Esophagus squamous epithelium (tissue), 4 donors: Measurements from ENCODE around the gene ATXN2.

Experiments
- CTCF ChIP-seq, 6 experiments: fragments of 450-650 bp in 4 of 6; fragments of 200-600 bp in 2 of 6; sonication (generic) in 2 of 6; IDR thresholded peaks; one replicate each; pipeline ENCODE4 v1.5.1; 2016 to 2019; ENCODE audit warnings: antibody characterized with exemption in 6 of 6, mild to moderate bottlenecking in 4 of 6, moderate library complexity in 4 of 6
- POLR2A ChIP-seq, 4 donors: fragments of 450-650 bp; IDR thresholded peaks; one replicate each; pipeline ENCODE4 v1.6.1; 2017; ENCODE audit warnings: antibody characterized with exemption in 4 of 4, mild to moderate bottlenecking in 4 of 4, moderate library complexity in 3 of 4

GRCh38 chr12:111409403-111409779 is 189.7 kb downstream of the ATXN2 start:
- TF ChIP-seq CTCF (IDR thresholded peaks at IDR 0.05) (no peak), POLR2A (IDR thresholded peaks at IDR 0.05) (no peak)
